Gastroesophageal sphincter (tissue), 4 donors: ENCODE results near the gene MC1R. TPM values are rescaled to one million over a fixed set of nuclear protein-coding genes. Genes with fewer than 3 reads are reported as not detected.

Experiments
- ATAC-seq: fragments of 150-250 bp; one replicate; pipeline ENCODE4 v1.9.1; 2016; ENCODE audit warnings: mild to moderate bottlenecking, moderate library complexity
- H3K27ac ChIP-seq, 4 donors: fragments of 200-600 bp; sonication (generic) in 3 of 4; 1 replicate in 3 of 4; 2 replicates in 1 of 4; pipeline ENCODE4 v1.5.1; 2016 to 2019
- H3K27me3 ChIP-seq: fragments of 200-600 bp; sonication (generic); one replicate; pipeline ENCODE4 v1.5.1; 2019
- H3K36me3 ChIP-seq, 2 donors: fragments of 200-600 bp; sonication (generic); one replicate each; pipeline ENCODE4 v1.5.1; 2019; ENCODE audit warnings: control low read depth in 1 of 2
- H3K4me1 ChIP-seq, 3 donors: fragments of 200-600 bp; sonication (generic); 1 replicate in 2 of 3; 2 replicates in 1 of 3; pipeline ENCODE4 v1.5.1; 2016 to 2019; ENCODE audit warnings: control low read depth in 2 of 3
- H3K4me3 ChIP-seq, 2 donors: fragments of 200-600 bp; sonication (generic); one replicate each; pipeline ENCODE4 v1.5.1; 2019; ENCODE audit warnings: mild to moderate bottlenecking in 1 of 2, moderate library complexity in 1 of 2
- H3K9me3 ChIP-seq, 3 donors: fragments of 200-600 bp; sonication (generic); one replicate each; pipeline ENCODE4 v1.5.1; 2017 to 2019; ENCODE audit warnings: control low read depth in 2 of 3
- CTCF ChIP-seq, 4 experiments: fragments of 200-600 bp in 2 of 4; fragments of 450-650 bp in 2 of 4; sonication (generic) in 1 of 4; IDR thresholded peaks; one replicate each; pipeline ENCODE4 v1.5.1; 2017 to 2019; ENCODE audit warnings: antibody characterized with exemption in 4 of 4, mild to moderate bottlenecking in 2 of 4, moderate library complexity in 2 of 4
- EP300 ChIP-seq: sonication (generic); formaldehyde crosslinking; IDR thresholded peaks from one replicate; pipeline ENCODE4 v1.6.1; 2017; ENCODE audit warnings: antibody characterized with exemption, mild to moderate bottlenecking
- POLR2A ChIP-seq, 2 donors: fragments of 450-650 bp; IDR thresholded peaks; one replicate each; pipeline ENCODE4 v1.6.1; 2017; ENCODE audit warnings: antibody characterized with exemption in 2 of 2, mild to moderate bottlenecking in 2 of 2, moderate library complexity in 1 of 2
- POLR2AphosphoS5 ChIP-seq: sonication (generic); formaldehyde crosslinking; IDR thresholded peaks from one replicate; pipeline ENCODE4 v1.6.1; 2017; ENCODE audit warnings: antibody characterized with exemption
- WGBS, 2 donors: methylation state at CpG; one replicate each; pipeline ENCODE4 v1.1.5; 2018; ENCODE audit warnings: low coverage in 1 of 2; 5-methylcytosine and 5-hydroxymethylcytosine counted together
- total RNA-seq, 4 donors: library from RNA; depleted of rRNA; stranded (reverse); fragments of >200 nt; gene quantifications; one replicate each; pipeline ENCODE4 v1.1.0, GENCODE V29; 2016

The MC1R gene
- total RNA-seq, 4 donors from 2014 or later = 1.0 to 7.3 (median 3.6) TPM

GRCh38 chr16:89890886-89891657 lies 27.6 kb upstream of the MC1R start:
- TF ChIP-seq CTCF (IDR thresholded peaks at IDR 0.05) (no peak), EP300 (no peak)
- 10 to 80% methylated on average over 2 to 5 of the region's 16 CpGs for WGBS, 2 donors
- Histone ChIP-seq H3K9me3 (no peaks in the 10 kb centered on the region), H3K4me3 (no peak overlapping the region), H3K4me1 (no peaks in the 10 kb centered on the region), H3K36me3 (peaks cover 0 to 100% of the 10 kb centered on the region in 2 donors), H3K27me3 (no peaks in the 10 kb centered on the region), H3K27ac (no peak overlapping the region)
- no peak for ATAC-seq

GRCh38 chr16:89892055-89892630 lies 26.5 kb upstream of the MC1R start:
- no peaks in the 10 kb centered on the region for H3K4me1 ChIP-seq
- no peaks in the 10 kb centered on the region for H3K27me3 ChIP-seq
- no peak overlapping the region for H3K4me3 ChIP-seq
- H3K27ac ChIP-seq = no peak overlapping the region
- WGBS, 2 donors = 85 to 92% methylated on average over 2 to 4 of the region's 18 CpGs
- no peak for TF ChIP-seq EP300
- no peak for TF ChIP-seq CTCF (IDR thresholded peaks at IDR 0.05)
- TF ChIP-seq POLR2A (IDR thresholded peaks at IDR 0.05) = no peak
- peaks cover 0 to 100% of the 10 kb centered on the region in 2 donors for H3K36me3 ChIP-seq
- no peaks in the 10 kb centered on the region for H3K9me3 ChIP-seq
- no peak for ATAC-seq

- Histone ChIP-seq H3K4me3 (no peak overlapping the region), H3K27me3 (no peaks in the 10 kb centered on the region), H3K27ac (no peak overlapping the region), H3K36me3 (peaks cover 0 to 100% of the 10 kb centered on the region in 2 donors), H3K9me3 (no peaks in the 10 kb centered on the region), H3K4me1 (no peaks in the 10 kb centered on the region)
- TF ChIP-seq POLR2AphosphoS5 (no peak), EP300 (no peak), CTCF (IDR thresholded peaks at IDR 0.05) (no peak), POLR2A (IDR thresholded peaks at IDR 0.05) (no peak)
- no peak for ATAC-seq
- 85% methylated on average over 4 of the region's 9 CpGs; no CpG with 5 or more reads in 1 of the 2 donors for WGBS, 2 donors
Measured at GRCh38 chr16:89892635-89893034, 26.0 kb upstream of the MC1R start.

GRCh38 chr16:89893642-89894548 lies 24.8 kb upstream of the MC1R start:
- H3K4me3 ChIP-seq = no peak overlapping the region
- ATAC-seq = no peak
- peaks cover 0 to 100% of the 10 kb centered on the region in 2 donors for H3K36me3 ChIP-seq

More at GRCh38 chr16:89893642-89894548, 24.8 kb upstream of the MC1R start:
- Histone ChIP-seq H3K9me3 (no peaks in the 10 kb centered on the region), H3K4me1 (no peaks in the 10 kb centered on the region), H3K27me3 (no peaks in the 10 kb centered on the region), H3K27ac (no peak overlapping the region)
- TF ChIP-seq POLR2AphosphoS5 = no peak
- TF ChIP-seq CTCF (IDR thresholded peaks at IDR 0.05) = no peak
- no peak for TF ChIP-seq EP300
- TF ChIP-seq POLR2A (IDR thresholded peaks at IDR 0.05) = no peak
- WGBS, 2 donors = 90% methylated on average over 2 of the region's 45 CpGs; no CpG with 5 or more reads in 1 of the 2 donors
